ENCODE measurements around the gene RXRG. TPM values are rescaled to one million over a fixed set of nuclear protein-coding genes. Genes with fewer than 3 reads are reported as not detected.

RXRG gene
- total RNA-seq, 1 donor from 2014 or later = 9.1 TPM

DNA sequence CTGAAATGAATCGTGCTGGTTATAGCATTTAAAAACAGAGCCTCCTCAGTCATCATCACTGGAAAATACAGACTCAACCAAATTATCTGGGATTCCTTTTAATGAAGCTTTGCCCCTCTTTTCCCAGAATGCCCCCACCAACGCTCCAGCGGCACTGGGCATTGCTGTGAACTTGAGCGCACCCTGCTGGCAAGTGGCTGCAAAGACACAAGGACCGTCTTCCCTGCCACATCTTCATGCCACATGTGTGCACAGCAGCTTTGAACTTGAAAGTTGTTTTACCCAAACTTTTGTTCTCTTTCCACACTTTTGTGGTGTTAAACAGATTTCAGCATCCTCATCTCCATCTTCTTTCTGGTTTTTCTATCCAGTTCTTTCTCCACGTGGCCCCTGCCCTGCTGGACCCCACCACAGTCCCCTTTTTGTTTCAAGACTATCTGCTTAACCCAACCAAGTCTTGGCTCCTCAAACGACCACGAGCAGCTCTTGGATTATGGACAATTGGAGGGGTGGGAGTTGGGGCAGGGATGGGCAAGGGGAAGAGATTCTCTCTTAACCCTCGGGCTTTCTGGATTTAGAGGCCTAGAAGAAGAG lies 75.6 kb downstream of the RXRG start:
- peaks cover 11% of the 10 kb centered on the region for H3K4me1 ChIP-seq
- peaks cover 29% of the 10 kb centered on the region for H3K27me3 ChIP-seq
- TF ChIP-seq, protein P1, sequence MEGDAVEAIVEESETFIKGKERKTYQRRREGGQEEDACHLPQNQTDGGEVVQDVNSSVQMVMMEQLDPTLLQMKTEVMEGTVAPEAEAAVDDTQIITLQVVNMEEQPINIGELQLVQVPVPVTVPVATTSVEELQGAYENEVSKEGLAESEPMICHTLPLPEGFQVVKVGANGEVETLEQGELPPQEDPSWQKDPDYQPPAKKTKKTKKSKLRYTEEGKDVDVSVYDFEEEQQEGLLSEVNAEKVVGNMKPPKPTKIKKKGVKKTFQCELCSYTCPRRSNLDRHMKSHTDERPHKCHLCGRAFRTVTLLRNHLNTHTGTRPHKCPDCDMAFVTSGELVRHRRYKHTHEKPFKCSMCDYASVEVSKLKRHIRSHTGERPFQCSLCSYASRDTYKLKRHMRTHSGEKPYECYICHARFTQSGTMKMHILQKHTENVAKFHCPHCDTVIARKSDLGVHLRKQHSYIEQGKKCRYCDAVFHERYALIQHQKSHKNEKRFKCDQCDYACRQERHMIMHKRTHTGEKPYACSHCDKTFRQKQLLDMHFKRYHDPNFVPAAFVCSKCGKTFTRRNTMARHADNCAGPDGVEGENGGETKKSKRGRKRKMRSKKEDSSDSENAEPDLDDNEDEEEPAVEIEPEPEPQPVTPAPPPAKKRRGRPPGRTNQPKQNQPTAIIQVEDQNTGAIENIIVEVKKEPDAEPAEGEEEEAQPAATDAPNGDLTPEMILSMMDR (IDR thresholded peaks at IDR 0.05) = peak; percentile 84
- DNase-seq (peak; percentile 73), ATAC-seq (peak; percentile 78)
- H3K4me3 ChIP-seq = no peak overlapping the region
- H3K27ac ChIP-seq = no peak overlapping the region
- H3K36me3 ChIP-seq = no peaks in the 10 kb centered on the region
- H3K9me3 ChIP-seq = no peaks in the 10 kb centered on the region
- intact Hi-C loops (cut with DNase I) = no loop called here

DNA sequence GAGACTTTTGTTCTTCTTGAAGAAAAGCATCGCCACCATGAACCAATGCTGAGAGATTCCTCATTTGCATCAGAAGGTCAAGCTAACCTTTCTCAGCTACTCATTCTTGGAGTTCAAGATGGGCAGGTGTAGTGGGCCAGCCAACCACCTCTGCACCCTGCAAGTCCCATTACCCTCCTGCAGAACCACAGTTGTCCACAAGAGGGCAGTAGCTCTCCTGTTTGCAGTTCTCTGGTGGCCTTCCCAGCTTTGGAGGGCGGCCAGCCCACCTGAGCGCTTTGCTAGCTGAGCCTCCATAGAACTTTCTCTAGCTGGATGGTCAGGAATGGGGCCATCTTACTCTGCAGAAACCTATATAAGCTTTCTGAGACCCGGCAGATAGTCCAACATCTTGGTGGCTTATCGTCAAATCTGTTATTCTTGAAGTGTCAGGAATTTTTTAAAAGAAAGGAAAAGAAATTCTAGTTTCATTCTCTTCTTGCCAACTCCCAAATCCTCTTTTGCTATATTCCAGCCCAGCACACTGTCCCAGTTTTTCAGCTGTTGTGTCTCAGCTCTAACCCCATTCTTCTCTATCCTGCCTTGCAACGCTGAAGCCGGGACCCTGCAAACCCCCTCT lies 77.4 kb downstream of the RXRG start:
- ATAC-seq (peak; percentile 87), DNase-seq (peak; percentile 73)
- TF ChIP-seq, protein P1 (IDR thresholded peaks at IDR 0.05) = peak; percentile 96
- no peaks in the 10 kb centered on the region for H3K36me3 ChIP-seq
- H3K9me3 ChIP-seq = no peaks in the 10 kb centered on the region
- no peak overlapping the region for H3K4me3 ChIP-seq
- H3K27ac ChIP-seq = no peak overlapping the region
- intact Hi-C loops (cut with DNase I) = no loop called here
- peaks cover 16% of the 10 kb centered on the region for H3K27me3 ChIP-seq
- H3K4me1 ChIP-seq = peaks cover 11% of the 10 kb centered on the region

DNA sequence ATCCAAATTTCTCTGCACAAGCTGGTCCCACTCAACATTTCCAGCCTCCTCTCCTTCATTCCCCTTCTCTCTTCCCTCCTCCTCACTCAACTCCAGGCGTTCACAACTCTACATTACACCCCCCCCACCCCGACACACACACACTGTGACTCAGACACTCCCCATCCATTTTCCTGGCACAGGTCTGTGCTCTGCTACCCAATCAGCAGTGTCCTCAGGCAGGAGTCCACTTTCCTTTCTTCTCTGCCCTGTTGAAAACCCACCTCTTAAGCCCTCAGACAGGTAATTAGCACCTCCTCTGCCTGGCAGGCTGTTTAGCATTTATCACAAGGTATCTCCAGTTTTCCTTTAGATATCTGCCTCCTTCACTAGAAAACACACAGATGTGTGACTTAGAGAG lies 79.6 kb downstream of the RXRG start:
- intact Hi-C loops (cut with DNase I) = no loop called here
- TF ChIP-seq, protein P1 (IDR thresholded peaks at IDR 0.05) = no peak
- peaks cover 24% of the 10 kb centered on the region for H3K27me3 ChIP-seq
- no peak for DNase-seq
- no peaks in the 10 kb centered on the region for H3K36me3 ChIP-seq
- H3K27ac ChIP-seq = no peak overlapping the region
- no peaks in the 10 kb centered on the region for H3K4me1 ChIP-seq
- no peak for ATAC-seq
- H3K4me3 ChIP-seq = no peak overlapping the region
- H3K9me3 ChIP-seq = no peaks in the 10 kb centered on the region

DNA sequence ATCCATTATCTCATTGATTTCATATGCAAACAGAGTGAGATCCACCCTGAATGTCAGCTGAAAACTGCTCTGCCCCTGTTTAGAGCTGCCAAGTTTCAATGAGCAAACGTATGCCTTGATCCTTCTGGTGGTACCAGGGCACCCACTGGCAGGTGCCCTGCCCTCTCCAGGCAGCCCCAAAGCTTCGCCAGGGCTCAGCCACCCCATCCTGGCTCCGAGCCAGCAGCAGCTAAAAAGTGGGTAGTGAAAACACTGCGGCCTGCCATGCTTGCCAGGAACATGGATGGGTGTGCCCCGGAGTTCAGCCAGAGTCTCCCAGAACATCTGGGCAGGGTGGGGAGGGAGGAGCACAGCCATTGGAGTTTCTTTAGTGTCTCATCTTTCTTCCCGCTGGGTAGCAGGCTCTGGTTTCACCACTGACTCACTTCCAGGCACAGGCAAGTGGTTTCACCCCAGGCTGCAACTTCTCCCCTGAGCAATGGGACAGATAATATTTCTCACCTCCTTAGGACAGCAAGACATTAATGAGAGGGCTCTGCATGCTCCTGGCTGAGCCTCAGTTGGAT lies 80.3 kb downstream of the RXRG start:
- TF ChIP-seq, protein P1 (IDR thresholded peaks at IDR 0.05) = no peak
- H3K27me3 ChIP-seq = peaks cover 27% of the 10 kb centered on the region
- no peak overlapping the region for H3K4me3 ChIP-seq
- DNase-seq = no peak
- H3K36me3 ChIP-seq = no peaks in the 10 kb centered on the region
- H3K27ac ChIP-seq = no peak overlapping the region
- intact Hi-C loops (cut with DNase I) = no loop called here
- H3K9me3 ChIP-seq = no peaks in the 10 kb centered on the region
- peak; percentile 31 for ATAC-seq
- no peaks in the 10 kb centered on the region for H3K4me1 ChIP-seq

DNA sequence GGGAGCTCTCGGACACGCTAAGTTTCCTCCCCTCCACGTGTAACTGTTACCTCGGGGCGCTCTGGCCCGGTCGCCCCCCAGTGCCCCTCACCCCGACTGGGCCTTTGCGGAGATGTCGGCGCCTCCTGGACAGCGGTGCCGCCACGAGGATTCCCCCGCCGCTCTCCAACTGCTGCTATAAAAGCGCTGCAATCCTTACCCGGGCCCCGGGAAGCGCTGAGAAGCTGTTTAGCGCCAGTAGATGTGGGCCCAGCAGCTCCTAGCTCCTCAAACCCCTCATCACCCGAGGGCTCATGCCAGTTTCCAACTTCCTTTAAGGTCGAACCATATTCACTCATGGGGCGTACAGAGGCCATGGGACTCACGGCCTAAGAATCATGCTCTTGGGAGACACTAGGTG lies 88.0 kb downstream of the RXRG start:
- no peak overlapping the region for H3K27ac ChIP-seq
- intact Hi-C loops (cut with DNase I) = no loop called here
- peaks cover 86% of the 10 kb centered on the region for H3K27me3 ChIP-seq
- H3K4me1 ChIP-seq = peaks cover 16% of the 10 kb centered on the region
- TF ChIP-seq, protein P1 (IDR thresholded peaks at IDR 0.05) = no peak
- ATAC-seq (no peak), DNase-seq (no peak)
- H3K36me3 ChIP-seq = no peaks in the 10 kb centered on the region
- H3K4me3 ChIP-seq = peak overlapping the region; percentile 36
- no peaks in the 10 kb centered on the region for H3K9me3 ChIP-seq

All from upper lobe of right lung (tissue), 1 donor.